ENCODE data around the gene RBM17. TPM values are rescaled to one million over a fixed set of nuclear protein-coding genes. Genes with fewer than 3 reads are reported as not detected.

RBM17 gene
- total and polyA plus RNA-seq, 10 of the 15 experiments (the other 5 are each of a cell fraction or from before 2014, with no cell fraction given), result 28.4 to 181 (median 83.9) TPM

- no peak for TF ChIP-seq PRDM15 (CRISPR knock-in tag; IDR thresholded peaks at IDR 0.05)
- TF ChIP-seq SIX5 (IDR thresholded peaks at IDR 0.05; ENCODE audit: low read depth, low read length, severe bottlenecking), result no peak
- 0 out of 2 replicates have a peak, but pooled peaks have one; percentile 40 for TF ChIP-seq MLLT1 (IDR thresholded peaks at IDR 0.05)
- TF ChIP-seq LARP7 (IDR thresholded peaks at IDR 0.05), result peak; percentile 64; the same call in 1 of the 2 replicates
- peak; percentile 93 to 96 for TF ChIP-seq IKZF2 (IDR thresholded peaks at IDR 0.05)
- no peak for TF ChIP-seq HSF1 (IDR thresholded peaks at IDR 0.05; ENCODE audit: low read depth, low read length)
- TF ChIP-seq CUX1 (IDR thresholded peaks at IDR 0.05; ENCODE audit: insufficient replicate concordance, low read depth, low read length), result no peak
- no peak for TF ChIP-seq FOS (IDR thresholded peaks at IDR 0.05; ENCODE audit: borderline replicate concordance, extremely low read depth, insufficient read length)
- 0 out of 2 replicates have a peak, but pooled peaks have one; percentile 29 for TF ChIP-seq BACH1 (IDR thresholded peaks at IDR 0.05; ENCODE audit: borderline replicate concordance)
- peak; percentile 73 for TF ChIP-seq ATF2 (IDR thresholded peaks at IDR 0.05; ENCODE audit: low read length)
- TF ChIP-seq ZBTB33 (IDR thresholded peaks at IDR 0.05), result no peak
Observed at GRCh38 chr10:6136215-6137201, 47.7 kb downstream of the RBM17 start (continued).
